Pancreas (tissue), 10 donors: ENCODE data around the gene AXL. TPM values are rescaled to one million over a fixed set of nuclear protein-coding genes. Genes with fewer than 3 reads are reported as not detected.

Experiments used
- ATAC-seq, 4 donors: fragments of 200-7000 bp; cut with Tn5 transposase; one replicate each; pipeline versions ENCODE4 v1.8.0 to v1.9.1; 2020; ENCODE audit warnings: mild to moderate bottlenecking in 4 of 4, moderate library complexity in 4 of 4
- DNase-seq, 6 donors: peaks; one replicate each; pipeline ENCODE4 v3.0.0-alpha.2; 2020
- FAIRE-seq: peaks from 2 replicates; lab custom pipeline; 2012; peaks lifted over from hg19 to GRCh38; lab: Jason Lieb, UNC
- H3K27ac ChIP-seq, 4 donors: fragments of 200-600 bp; sonication (generic); 1 replicate in 3 of 4; 2 replicates in 1 of 4; pipeline versions ENCODE4 v1.5.0 to v1.8.0; 2020
- H3K27me3 ChIP-seq, 4 donors: fragments of 200-600 bp; one replicate each; pipeline ENCODE4 v1.8.0; 2021
- H3K36me3 ChIP-seq, 3 donors: fragments of 200-600 bp; sonication (generic) in 1 of 3; one replicate each; pipeline versions ENCODE4 v1.5.0 to v1.8.0; 2020 to 2021
- H3K4me1 ChIP-seq, 3 donors: fragments of 200-600 bp; one replicate each; pipeline ENCODE4 v1.8.0; 2021
- H3K4me3 ChIP-seq, 4 donors: fragments of 200-600 bp; sonication (generic) in 2 of 4; one replicate each; pipeline versions ENCODE4 v1.5.0 to v1.8.0; 2020 to 2021
- H3K9me3 ChIP-seq, 4 donors: fragments of 200-600 bp; one replicate each; pipeline ENCODE4 v1.8.0; 2021
- WGBS, 2 donors: extraction: QIAGEN DNeasy Blood & Tissue Kit; methylation state at CpG; one replicate each; pipeline ENCODE4 v1.1.7; 2013; 5-methylcytosine and 5-hydroxymethylcytosine counted together
- intact Hi-C, 3 donors: fragments of 100-400 bp; cut with DNase I; formaldehyde crosslinking; loops; one replicate each; pipeline versions ENCODE4 v1.11.1 to v1.14.2; 2022
- polyA plus RNA-seq, 2 donors: library from polyadenylated mRNA; stranded (reverse); fragments of 200-250 nt; gene quantifications; one replicate each; pipeline ENCODE4 v1.2.3, GENCODE V29; 2013
- total RNA-seq, 6 donors: library from RNA; stranded (reverse); fragmentation: NEBNext Ultra II Directional in 4 of 6; extraction: Animal tissue kit (Norgen Biotek cat#: 25700) in 4 of 6; gene quantifications; one replicate each; pipeline versions ENCODE4 v1.2.1 to v1.2.4, GENCODE V29; 2021 to 2023
- TF ChIP-seq, protein P1 (sequence below), 4 donors: fragments of 200-600 bp; sonication (generic) in 3 of 4; IDR thresholded peaks; one replicate each; pipeline versions ENCODE4 v1.5.0 to v1.8.0; 2021; ENCODE audit warnings: antibody characterized with exemption in 4 of 4
- donor health status: healthy with polysubstance abuse.
- donor health status: DM: no; HTN: no; CAD: no; lungs with moderate emphysema.
- donor health status: DM: no; HTN: no; CAD: no.
- donor health status: control.
- donor health status: control.
- donor health status: Bipolar disorder and iron deficiency.
- donor health status: DM: yes; HTN: yes; CAD: no.
- donor health status: DM: no; HTN: no; CAD: no.
- donor health status: DM: no; HTN: no; CAD: no.
- donor health status: DM: yes; HTN: yes; CAD: no.

The AXL gene
- total and polyA plus RNA-seq, 8 donors: 1.2 to 16.6 (median 3.3) TPM

- Histone ChIP-seq H3K4me3 (peak overlapping the region in 1 of 4 donors; percentile 30), H3K27ac (no peak overlapping the region), H3K36me3 (no peaks in the 10 kb centered on the region), H3K9me3 (no peaks in the 10 kb centered on the region), H3K27me3 (peaks cover 0 to 12% (median 0%) of the 10 kb centered on the region in 4 donors), H3K4me1 (no peaks in the 10 kb centered on the region)
- FAIRE-seq (no peak), DNase-seq (no peak), ATAC-seq (no peak)
- TF ChIP-seq, protein P1, sequence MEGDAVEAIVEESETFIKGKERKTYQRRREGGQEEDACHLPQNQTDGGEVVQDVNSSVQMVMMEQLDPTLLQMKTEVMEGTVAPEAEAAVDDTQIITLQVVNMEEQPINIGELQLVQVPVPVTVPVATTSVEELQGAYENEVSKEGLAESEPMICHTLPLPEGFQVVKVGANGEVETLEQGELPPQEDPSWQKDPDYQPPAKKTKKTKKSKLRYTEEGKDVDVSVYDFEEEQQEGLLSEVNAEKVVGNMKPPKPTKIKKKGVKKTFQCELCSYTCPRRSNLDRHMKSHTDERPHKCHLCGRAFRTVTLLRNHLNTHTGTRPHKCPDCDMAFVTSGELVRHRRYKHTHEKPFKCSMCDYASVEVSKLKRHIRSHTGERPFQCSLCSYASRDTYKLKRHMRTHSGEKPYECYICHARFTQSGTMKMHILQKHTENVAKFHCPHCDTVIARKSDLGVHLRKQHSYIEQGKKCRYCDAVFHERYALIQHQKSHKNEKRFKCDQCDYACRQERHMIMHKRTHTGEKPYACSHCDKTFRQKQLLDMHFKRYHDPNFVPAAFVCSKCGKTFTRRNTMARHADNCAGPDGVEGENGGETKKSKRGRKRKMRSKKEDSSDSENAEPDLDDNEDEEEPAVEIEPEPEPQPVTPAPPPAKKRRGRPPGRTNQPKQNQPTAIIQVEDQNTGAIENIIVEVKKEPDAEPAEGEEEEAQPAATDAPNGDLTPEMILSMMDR (IDR thresholded peaks at IDR 0.05): no peak
- intact Hi-C loops: no loop called here
- 17 to 23% methylated on average over 12 to 13 of the region's 13 CpGs for WGBS, 2 donors
Measured at GRCh38 chr19:41193430-41194156, 25.4 kb upstream of the AXL start.

- FAIRE-seq (no peak), ATAC-seq (no peak), DNase-seq (no peak)
- Histone ChIP-seq H3K27ac (no peak overlapping the region), H3K4me1 (no peaks in the 10 kb centered on the region), H3K4me3 (no peak overlapping the region), H3K27me3 (peaks cover 0 to 12% (median under 1%) of the 10 kb centered on the region in 4 donors), H3K9me3 (no peaks in the 10 kb centered on the region), H3K36me3 (no peaks in the 10 kb centered on the region)
- 43 to 51% methylated on average over 6 of the region's 6 CpGs for WGBS, 2 donors
- TF ChIP-seq, protein P1 (IDR thresholded peaks at IDR 0.05): no peak
- intact Hi-C loops: no loop called here
Measured at GRCh38 chr19:41194157-41194552, 24.9 kb upstream of the AXL start.

DNA sequence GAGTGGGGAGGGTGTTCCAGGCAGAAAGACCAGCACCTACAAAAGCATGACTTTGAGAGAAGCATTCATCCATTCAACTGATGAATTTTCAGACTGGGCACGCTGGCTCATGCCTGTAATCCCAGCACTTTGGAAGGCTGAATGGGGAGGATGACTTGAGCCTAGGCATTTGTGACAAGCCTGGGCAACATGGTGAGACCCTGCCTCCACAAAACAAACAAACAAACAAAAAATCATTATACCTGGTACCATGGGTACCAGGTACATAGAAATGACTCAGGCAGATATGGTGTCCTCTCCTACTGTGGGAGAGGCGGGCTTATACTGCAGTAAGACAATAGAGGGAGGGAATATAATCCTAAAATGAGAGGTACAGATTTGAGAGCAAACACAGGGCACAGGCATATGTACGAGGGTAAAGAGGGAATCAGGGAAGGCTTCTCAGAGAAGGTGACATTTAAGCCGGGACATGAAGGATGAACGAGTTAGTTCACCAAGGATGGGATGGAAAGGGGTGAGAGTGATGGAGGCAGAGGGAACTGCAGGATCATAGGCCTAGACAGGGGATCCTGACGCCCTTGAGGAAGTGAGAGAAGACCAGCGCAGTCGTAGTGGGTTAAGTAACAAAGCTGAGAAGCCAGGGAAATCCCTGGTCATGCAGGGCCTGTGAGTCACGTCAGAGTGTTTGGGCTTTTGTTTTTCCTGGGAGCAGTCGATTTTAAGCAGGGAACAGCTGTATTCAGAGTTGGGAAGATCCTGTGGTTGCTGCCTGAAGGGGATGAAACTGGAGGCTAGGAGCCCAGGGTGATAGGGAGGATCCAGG lies 23.1 kb upstream of the AXL start:
- DNase-seq (no peak), ATAC-seq (peak in 1 of 4 donors; percentile 44), FAIRE-seq (no peak)
- peaks cover 0 to 12% (median 2%) of the 10 kb centered on the region in 4 donors for H3K27me3 ChIP-seq
- no peaks in the 10 kb centered on the region for H3K9me3 ChIP-seq
- H3K36me3 ChIP-seq: no peaks in the 10 kb centered on the region
- H3K4me3 ChIP-seq: no peak overlapping the region
- TF ChIP-seq, protein P1 (IDR thresholded peaks at IDR 0.05): no peak
- 53 to 67% methylated on average over 10 of the region's 10 CpGs for whole genome bisulfite sequencing, 2 donors
- no peaks in the 10 kb centered on the region for H3K4me1 ChIP-seq
- intact Hi-C loops: no loop called here
- H3K27ac ChIP-seq: no peak overlapping the region

- Histone ChIP-seq H3K9me3 (no peaks in the 10 kb centered on the region), H3K27me3 (peaks cover 0 to 4% (median 0%) of the 10 kb centered on the region in 4 donors), H3K4me3 (no peak overlapping the region), H3K36me3 (no peaks in the 10 kb centered on the region), H3K27ac (no peak overlapping the region), H3K4me1 (no peaks in the 10 kb centered on the region)
- intact Hi-C loops: no loop called here
- TF ChIP-seq, protein P1 (IDR thresholded peaks at IDR 0.05): no peak
- WGBS, 2 donors: 44 to 54% methylated on average over 11 of the region's 11 CpGs
- FAIRE-seq: no peak
- no peak for DNase-seq
- no peak for ATAC-seq
Measured at GRCh38 chr19:41198559-41198958, 20.5 kb upstream of the AXL start.
